ENCODE measurements around the gene SLCO3A1.

Gene SLCO3A1

DNA sequence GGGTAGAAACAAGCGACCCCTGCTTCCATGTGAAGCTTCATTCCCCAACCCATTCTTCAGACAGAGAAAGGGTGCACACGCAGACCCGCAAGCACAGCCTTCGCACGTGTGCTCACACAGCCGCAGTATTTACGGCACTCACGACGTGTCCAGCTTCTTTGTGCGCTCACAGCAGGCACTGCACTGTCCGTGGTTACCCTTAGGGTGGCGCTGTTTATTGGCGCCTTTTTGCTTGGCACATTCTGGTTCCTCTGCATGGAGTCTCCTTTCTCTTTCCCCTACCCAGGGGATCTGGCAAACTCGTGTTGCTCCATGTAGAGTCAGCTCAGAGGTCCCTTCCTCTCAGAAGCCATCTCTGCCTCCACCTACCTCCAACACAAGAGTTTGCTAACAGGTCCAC lies 115.1 kb downstream of the SLCO3A1 start:
- H3K27me3 ChIP-seq (ENCODE audit: insufficient read depth, low read depth, severe bottlenecking) = peaks cover 73% of the 10 kb centered on the region
- no peaks in the 10 kb centered on the region for H3K9me3 ChIP-seq (ENCODE audit: severe bottlenecking)
- H3K36me3 ChIP-seq = no peaks in the 10 kb centered on the region
- TF ChIP-seq, protein P1, sequence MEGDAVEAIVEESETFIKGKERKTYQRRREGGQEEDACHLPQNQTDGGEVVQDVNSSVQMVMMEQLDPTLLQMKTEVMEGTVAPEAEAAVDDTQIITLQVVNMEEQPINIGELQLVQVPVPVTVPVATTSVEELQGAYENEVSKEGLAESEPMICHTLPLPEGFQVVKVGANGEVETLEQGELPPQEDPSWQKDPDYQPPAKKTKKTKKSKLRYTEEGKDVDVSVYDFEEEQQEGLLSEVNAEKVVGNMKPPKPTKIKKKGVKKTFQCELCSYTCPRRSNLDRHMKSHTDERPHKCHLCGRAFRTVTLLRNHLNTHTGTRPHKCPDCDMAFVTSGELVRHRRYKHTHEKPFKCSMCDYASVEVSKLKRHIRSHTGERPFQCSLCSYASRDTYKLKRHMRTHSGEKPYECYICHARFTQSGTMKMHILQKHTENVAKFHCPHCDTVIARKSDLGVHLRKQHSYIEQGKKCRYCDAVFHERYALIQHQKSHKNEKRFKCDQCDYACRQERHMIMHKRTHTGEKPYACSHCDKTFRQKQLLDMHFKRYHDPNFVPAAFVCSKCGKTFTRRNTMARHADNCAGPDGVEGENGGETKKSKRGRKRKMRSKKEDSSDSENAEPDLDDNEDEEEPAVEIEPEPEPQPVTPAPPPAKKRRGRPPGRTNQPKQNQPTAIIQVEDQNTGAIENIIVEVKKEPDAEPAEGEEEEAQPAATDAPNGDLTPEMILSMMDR (IDR thresholded peaks at IDR 0.05; ENCODE audit: low read depth, low read length) = peak; percentile 41; the same call in 1 of the 2 replicates
- H3K4me3 ChIP-seq (ENCODE audit: low read depth, low read length) = no peak overlapping the region
- no peak overlapping the region for H3K27ac ChIP-seq
- no peak for DNase-seq

DNA sequence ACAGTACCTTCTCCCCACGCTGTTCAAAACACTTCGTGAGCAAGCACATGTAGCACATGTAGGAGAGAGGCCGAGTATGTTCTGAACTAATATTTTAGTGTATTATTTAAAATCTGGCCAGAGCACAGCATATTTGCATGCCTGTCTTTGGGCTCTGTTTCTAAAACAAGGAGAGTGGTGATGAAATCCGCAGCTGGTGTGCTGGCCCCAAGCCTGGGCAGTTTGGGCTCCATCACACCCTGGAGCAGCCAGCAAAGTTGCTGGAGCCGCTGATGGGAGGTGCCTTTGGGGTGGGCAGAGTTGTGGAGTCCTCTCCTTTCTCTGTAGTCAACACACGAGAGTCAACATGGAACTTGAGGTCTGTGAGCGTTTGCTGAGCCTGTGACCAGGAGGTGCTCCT lies 116.6 kb downstream of the SLCO3A1 start:
- no peak overlapping the region for H3K27ac ChIP-seq
- DNase-seq = no peak
- H3K4me3 ChIP-seq (ENCODE audit: low read depth, low read length) = no peak overlapping the region
- H3K27me3 ChIP-seq (ENCODE audit: insufficient read depth, low read depth, severe bottlenecking) = peaks cover 75% of the 10 kb centered on the region
- TF ChIP-seq, protein P1 (IDR thresholded peaks at IDR 0.05; ENCODE audit: low read depth, low read length) = no peak
- H3K36me3 ChIP-seq = no peaks in the 10 kb centered on the region
- H3K9me3 ChIP-seq (ENCODE audit: severe bottlenecking) = no peaks in the 10 kb centered on the region

DNA sequence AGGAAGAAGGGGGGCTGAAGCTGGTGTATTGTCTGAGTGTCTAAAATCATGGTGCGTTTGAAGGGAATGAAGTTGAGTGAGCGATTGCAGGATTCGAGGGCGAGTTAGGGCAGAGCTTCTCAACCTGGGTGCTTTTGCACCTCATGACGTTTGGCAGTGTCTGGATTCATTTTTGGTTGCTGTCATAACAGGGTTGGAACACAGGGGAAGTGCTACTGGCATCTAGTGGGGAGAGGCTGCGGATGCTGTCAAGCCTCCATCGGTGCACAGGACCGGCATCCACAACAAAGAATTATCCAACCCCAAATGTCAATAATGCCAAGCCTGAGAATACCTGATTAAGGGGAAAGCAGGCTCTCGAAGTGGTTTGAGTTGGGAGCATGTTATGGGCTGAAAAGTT lies 120.0 kb downstream of the SLCO3A1 start:
- H3K36me3 ChIP-seq = no peaks in the 10 kb centered on the region
- DNase-seq = no peak
- peaks cover 72% of the 10 kb centered on the region for H3K27me3 ChIP-seq (ENCODE audit: insufficient read depth, low read depth, severe bottlenecking)
- H3K27ac ChIP-seq = no peak overlapping the region
- H3K4me3 ChIP-seq (ENCODE audit: low read depth, low read length) = no peak overlapping the region
- TF ChIP-seq, protein P1 (IDR thresholded peaks at IDR 0.05; ENCODE audit: low read depth, low read length) = no peak
- H3K9me3 ChIP-seq (ENCODE audit: severe bottlenecking) = no peaks in the 10 kb centered on the region

DNA sequence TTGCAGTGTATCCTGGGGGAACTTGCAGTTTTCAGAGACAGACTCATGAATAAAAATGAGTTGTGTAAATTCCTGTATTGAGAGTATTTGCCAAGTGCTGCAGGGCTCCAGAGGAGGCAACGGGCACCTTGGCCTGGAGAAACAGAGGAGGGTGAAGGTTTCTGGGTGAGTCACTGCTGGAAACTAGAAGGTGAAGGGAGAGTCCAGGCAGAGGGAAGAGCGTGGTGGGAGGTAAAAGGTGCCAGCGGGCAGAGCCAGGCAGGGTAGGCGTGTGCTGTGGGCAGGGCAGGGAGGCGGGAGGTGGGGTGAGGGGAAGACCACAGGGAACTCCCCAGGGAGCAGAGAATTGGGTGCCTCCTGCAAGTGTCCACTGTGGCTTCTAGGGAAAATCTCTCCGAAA lies 120.8 kb downstream of the SLCO3A1 start:
- TF ChIP-seq, protein P1 (IDR thresholded peaks at IDR 0.05; ENCODE audit: low read depth, low read length) = no peak
- DNase-seq = no peak

DNA sequence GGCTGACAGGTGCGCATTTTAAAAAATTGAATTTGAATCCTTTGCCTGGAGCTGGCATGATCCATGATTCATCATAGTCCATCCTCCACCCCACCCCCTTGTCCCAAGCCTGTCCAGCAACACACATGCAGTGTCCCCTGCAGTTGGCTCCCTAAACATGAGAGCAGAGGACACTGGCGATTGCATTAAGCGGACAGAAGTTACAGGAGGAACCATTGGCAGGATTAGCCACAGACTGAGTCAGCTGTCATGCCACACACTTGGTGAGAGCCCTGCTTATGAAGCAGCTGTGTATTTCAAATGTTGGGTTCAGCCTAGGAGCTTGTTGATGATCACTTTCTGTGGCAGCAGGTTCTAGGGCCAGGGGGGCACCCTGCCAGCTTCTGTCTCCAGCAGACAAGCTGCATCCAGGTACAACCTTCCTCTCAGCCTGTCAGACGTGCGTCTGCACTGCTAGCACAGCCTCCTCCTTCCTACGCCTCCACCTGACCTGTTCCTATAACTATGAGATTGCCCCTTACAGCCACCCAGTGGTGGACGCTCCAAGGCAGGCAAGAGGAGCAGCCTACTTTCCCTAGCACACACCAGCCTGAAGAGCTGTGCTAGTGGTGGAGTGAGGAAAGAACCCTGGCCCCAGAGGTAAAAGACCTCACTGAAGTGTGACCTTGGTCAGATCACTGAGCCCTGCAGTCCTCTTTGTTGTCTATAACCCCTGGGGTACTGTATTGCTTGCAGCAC lies 121.9 kb downstream of the SLCO3A1 start:
- H3K4me3 ChIP-seq (ENCODE audit: low read depth, low read length) = no peak overlapping the region
- TF ChIP-seq, protein P1 (IDR thresholded peaks at IDR 0.05; ENCODE audit: low read depth, low read length) = no peak
- H3K27me3 ChIP-seq (ENCODE audit: insufficient read depth, low read depth, severe bottlenecking) = peaks cover 75% of the 10 kb centered on the region
- no peak for DNase-seq
- no peaks in the 10 kb centered on the region for H3K9me3 ChIP-seq (ENCODE audit: severe bottlenecking)
- no peaks in the 10 kb centered on the region for H3K36me3 ChIP-seq
- no peak overlapping the region for H3K27ac ChIP-seq

More for the DNA sequence above, 120.8 kb downstream of the SLCO3A1 start:
- Histone ChIP-seq H3K9me3 (ENCODE audit: severe bottlenecking) (no peaks in the 10 kb centered on the region), H3K36me3 (no peaks in the 10 kb centered on the region), H3K27me3 (ENCODE audit: insufficient read depth, low read depth, severe bottlenecking) (peaks cover 77% of the 10 kb centered on the region), H3K4me3 (ENCODE audit: low read depth, low read length) (no peak overlapping the region), H3K27ac (no peak overlapping the region)

DNA sequence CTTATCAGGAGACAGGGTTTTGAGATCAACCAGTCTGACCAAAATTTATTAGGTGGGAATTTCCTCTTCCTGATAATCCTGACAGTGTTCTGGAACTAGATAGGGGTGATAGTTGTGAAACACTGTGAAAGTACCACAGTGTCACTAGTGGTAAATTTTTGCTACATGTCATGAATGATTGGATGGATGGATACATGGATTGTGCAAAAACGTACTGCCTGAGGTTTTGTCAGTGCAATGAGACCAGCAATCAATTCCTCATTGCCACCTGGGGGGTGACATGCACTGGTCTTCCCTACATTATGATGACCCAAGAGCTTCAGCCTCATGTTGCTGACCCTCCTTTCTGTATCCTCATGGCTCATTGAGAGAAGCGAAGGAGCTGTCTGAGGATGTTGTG lies 123.5 kb downstream of the SLCO3A1 start:
- H3K9me3 ChIP-seq (ENCODE audit: severe bottlenecking) = no peaks in the 10 kb centered on the region
- H3K36me3 ChIP-seq = no peaks in the 10 kb centered on the region
- no peak for DNase-seq
- H3K27me3 ChIP-seq (ENCODE audit: insufficient read depth, low read depth, severe bottlenecking) = peaks cover 78% of the 10 kb centered on the region
- TF ChIP-seq, protein P1 (IDR thresholded peaks at IDR 0.05; ENCODE audit: low read depth, low read length) = no peak
- H3K4me3 ChIP-seq (ENCODE audit: low read depth, low read length) = no peak overlapping the region
- no peak overlapping the region for H3K27ac ChIP-seq

Measured in WERI-Rb-1 (cell line).